Central memory CD4-positive, alpha-beta T cell (primary cell): ENCODE data around the gene C9orf152.
"Not testable (repeated sequence)": the region's sequence is repeated elsewhere in the genome, so short reads cannot be mapped to it uniquely, and the experiment has no call there.

Experiments
- DNase-seq: peaks from one replicate; pipeline ENCODE4 v3.0.0; 2022

C9orf152 gene

DNA sequence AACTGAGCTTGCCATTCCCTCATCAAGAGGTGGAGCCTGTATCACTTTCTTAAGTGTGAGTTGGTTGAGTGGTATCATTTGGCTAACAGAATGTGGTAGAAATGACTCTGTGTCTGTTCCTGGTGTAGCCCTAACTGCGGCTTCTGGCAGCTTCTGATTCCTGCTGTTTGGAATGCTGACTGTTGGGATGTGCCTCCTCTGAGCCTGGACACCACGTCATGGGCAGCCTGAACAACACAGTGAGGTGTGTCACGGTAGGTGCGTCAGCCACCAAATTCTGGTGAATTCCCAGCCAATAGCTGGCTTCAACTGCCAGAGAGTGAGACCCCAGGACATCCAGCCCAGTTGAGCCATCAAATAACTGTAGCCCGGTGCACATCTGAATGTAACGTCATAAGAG lies 6.1 kb upstream of the C9orf152 start:
- no peak for DNase-seq

DNA sequence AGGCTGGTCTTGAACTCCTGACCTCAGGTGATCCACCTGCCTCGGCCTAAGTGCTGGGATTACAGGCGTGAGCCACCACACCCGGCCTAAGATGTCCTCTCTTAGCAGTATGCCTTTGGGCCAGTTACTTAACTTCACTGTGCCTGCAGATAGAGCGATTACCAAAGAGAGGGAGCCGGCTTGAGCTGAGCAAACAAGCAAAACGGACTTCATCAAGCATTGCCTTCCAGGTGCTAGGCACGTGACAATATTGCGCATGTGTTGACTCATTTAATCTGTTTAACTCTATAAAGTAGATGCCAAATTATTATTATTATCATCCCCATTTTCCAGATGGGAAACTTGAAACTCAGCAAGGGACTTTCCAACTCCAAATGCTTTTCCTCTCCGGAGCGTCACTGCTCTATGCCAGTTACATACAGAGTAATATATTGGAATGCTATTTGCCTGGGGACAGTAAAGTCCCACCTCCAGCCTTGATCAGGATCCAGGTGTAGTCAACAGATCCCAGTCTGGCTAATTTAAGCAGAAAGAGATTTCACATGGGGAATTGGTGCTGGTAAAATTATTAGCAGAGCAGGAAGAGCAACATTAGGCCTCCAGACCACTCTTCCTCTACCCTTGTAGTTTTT lies 5.6 kb upstream of the C9orf152 start:
- no peak for DNase-seq

DNA sequence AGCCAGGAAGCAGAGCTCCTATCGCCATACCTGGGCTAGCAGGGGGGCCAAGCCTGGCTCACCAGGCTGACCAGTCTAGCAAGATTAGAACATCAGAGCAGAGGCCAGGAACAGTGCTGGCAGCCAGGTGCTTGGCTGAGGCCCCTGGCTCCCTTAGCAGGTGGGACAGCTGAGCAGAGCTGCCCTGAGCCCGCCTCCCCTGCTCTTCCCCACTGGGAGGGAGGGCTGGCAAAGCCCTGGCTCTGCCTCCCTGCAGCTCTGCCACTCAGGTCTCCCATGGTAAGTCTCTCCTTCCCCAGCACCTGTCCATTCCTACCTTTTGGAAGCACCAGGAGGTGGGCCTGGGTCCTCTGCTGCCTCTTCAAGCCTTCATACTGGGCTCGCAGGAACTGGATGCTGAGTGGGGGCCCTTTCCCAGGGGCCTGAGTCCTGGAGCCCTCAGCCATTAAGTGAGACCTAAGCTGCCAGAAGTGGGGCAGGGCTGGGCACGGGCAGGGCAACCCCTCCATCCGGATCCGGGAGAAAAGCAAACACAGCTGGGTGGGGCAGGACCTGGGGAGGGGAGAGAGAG lies 803 bp downstream of the C9orf152 start:
- no peak for DNase-seq

DNA sequence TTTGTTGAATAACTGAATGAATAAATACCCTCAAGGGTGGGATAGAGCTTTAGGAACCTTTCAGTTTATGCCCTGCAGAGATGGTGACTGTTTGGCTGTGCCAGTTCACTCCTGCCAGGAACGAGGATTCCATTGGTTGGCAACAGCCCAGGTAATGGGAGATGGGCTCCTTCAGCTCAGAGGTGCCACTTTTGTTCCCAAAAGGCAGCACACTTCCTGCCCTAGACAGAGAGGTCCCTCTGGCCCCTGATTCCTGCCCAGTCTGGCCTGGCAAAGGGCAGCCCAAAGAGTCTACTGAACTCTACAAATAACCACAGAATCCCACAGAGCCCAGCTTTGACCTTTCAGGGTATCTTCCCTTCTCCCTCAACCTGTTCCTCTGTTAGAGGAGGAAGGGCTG lies 1.6 kb downstream of the C9orf152 start:
- DNase-seq = no peak

DNA sequence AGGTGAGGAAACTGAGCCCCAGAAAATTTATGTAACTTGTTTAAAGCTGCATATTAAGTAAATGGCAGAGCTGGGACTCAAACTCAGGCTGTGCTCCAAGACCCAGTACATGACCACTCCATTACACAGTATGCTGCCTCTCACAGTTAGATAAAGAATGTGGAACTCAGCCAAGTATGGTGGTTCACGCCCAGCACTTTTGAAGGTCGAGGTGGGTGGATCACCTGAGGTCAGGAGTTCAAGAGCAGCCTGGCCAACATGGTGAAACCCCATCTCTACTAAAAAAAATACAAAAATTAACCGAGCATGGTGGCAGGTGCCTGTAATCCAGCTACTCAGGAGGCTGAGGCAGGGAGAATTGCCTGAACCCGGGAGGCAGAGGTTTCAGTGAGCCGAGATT lies 2.3 kb downstream of the C9orf152 start:
- not testable (repeated sequence) for DNase-seq

DNA sequence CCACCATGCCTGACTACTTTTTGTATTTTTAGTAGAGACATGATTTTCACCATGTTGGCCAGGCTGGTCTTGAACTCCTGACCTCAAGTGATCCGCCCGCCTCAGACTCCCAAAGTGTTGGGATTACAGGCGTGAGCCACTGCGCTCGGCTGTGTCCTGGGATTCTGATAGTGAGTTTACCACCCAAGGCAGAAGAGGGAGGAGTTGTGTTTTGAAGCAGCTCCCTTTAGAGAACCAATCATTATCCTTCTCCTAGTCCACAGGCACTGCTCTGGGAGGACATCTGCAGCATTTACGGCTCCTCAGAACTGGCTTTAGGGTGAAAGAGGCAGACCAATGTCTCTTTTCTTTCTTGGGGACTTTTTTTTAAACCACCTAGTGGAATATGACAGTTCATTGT lies 5.7 kb downstream of the C9orf152 start:
- no peak for DNase-seq

DNA sequence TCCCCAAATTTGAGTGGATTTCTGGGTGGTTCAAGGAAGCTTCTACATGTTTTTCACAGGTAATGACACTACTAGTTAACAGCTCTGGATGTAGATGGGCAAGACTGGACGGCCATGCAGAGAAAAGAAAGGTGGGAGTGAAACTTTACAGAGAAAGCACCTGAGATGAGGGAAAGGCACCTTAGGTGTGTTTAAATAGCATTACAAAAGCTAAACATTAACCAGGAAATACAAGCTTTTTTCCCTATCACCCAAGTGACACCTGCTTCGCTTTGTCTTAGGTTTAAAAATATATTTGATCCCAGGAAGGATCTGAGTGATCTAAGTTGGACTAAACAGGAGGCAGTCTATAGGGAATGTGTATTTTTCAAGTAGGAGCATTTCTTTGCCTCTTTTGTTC lies 8.3 kb downstream of the C9orf152 start:
- no peak for DNase-seq

DNA sequence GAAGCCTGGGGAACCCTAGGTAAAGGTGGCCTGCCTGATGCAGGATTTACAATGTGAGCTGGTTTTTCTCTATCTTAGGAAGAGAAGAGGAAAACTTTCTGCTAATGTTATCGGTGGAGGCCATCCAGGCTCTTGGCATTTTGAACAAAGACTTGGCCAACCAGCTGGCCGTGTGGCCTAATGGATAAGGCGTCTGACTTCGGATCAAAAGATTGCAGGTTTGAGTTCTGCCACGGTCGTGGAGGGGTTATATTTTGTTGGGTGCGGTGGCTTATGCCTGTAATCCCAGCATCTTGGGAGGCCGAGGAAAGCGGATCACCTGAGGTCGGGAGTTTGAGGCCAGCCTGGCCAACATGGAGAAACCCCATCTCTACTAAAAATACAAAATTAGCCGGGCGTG lies 9.6 kb downstream of the C9orf152 start:
- DNase-seq = no peak

DNA sequence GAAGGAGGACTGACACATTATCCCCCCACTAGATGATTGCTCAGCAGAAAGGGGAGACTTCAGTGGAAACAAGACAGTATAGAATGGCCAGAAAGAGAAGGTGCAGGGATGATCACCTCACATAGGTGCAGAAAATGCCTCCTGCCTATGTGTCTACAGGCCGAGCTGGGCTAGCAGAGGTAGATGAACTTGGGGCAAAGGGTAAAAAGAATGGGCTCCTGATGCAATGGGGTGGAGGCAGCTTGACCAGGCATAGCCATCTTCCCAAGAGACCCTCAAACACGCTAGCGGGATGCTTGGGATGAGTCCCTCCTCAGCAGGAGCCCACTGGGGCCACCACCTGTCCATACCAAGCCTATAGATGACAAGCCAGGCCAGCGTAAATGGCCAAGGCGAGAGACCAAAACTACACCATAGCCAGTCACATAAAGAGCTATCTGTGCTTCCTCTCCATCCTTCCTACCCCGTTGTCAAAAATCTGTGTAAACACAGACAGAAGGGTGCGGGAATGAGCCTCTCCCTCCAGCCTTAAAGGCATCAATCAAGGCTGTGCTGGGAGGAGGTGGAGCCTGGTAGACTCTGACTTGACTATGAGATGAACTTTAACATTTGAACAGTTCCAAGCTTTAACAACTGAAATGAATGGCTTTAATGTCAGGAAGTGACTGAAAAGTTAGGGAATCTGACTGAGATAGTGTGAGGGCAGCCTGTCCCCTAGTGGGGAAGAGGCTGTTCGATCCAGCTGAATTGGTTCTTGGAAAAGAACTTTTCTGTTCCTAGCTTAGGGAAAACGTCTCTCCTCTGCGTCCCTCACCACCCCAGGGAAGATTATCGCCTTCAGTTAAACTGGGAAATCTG lies 10.4 kb downstream of the C9orf152 start:
- DNase-seq = no peak

DNA sequence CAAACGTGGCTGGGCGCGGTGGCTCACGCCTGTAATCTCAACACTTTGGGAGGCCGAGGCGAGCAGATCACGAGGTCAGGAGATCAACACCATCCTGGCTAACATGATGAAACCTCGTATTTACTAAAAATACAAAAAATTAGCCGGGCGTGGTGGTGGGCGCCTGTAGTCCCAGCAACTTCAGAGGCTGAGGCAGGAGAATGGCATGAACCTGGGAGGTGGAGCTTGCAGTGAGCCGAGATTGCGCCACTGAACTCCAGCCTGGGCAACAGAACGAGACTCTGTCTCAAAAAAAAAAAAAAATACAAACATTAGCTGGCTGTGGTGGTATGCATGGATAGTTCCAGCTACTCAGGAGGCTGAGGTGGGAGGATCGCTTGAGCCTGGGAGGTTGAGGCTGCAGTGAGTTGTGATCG lies 11.9 kb downstream of the C9orf152 start:
- not testable (repeated sequence) for DNase-seq

DNA sequence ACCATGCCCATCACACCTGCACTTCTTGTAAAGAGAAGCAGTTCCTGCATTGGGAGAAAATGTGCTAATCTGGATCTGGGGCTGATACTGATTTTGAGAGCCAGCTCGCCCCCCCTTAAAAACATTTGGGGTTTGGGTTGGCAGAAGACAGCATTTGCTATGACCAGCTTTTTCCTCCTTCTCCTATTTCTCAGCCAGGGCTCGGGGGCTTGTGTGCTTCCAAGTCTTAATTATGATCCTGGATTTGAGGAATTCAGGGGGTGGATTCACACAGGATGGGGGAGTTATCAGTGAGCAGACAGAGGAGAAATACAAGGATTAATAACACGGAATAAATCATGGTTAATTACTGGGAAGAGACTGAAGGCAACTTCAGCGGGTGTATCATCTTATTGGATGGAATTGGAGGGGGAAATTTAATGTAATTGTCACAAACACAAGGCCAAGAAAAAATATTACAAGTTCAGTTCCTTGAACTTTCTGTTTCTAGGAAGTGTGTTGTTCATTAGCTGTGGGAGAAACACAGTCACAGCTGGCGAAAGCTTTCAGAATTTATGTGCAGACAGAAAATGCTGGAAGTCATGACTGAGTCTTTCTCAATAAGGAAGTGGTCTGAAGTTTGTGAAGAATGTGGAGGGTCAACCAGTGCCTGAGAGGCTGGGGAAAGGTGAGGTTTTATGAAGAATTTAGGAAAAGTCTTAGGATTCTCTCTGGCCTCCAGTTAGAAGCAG lies 15.3 kb downstream of the C9orf152 start:
- no peak for DNase-seq

DNA sequence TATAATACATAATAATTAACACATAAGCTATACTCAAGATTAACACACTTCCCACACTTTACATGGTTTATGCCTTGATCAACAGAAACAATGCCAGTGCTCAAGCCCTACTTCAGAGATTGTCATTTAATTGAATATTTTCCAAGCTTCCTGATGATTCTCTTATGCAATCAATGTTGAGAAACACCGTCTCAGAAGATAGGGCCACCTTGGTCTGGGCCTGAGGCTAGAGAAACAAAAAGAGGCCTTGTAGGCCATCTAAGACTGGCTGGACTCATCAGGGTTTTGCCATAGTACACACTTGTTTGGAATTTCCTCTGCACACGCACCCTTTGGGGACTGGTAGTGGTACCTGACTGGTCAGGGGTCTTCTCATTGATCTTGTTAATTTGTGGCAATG lies 16.3 kb downstream of the C9orf152 start:
- no peak for DNase-seq

DNA sequence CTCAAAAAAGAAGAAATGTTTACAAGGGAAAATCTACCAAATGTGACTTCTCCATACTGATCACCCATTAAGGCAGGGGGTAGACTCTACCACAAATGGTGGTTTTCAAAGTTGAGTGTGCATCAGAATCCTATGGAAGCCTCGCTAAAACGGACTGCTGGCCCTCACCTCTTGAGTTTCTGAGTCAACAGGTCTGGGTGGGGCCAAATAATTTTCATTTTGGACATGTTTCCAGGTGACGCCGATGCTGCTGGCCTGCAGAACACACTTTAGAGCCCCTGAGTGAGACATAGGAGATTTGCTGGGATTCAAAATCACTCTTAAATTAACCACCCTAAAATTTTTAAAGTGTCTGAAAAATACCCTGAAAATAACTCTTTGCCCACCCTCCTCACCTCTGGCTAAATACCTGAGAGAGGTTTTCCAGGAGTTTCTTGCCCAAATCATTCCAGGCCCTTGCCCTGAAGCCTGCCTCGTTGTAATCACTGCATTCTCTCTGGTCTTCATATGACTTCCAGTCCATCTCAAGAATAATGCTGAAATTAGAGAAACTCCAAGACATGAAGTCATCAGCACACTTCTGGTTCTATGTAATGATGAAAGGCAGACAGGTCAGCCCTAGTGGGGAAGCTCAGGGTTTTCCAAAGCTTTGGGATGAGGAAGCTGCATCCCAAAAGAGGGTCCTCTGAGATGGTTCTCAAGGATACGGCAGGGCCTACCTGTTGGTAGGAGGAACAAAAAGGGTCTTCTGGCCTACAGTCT lies 18.2 kb downstream of the C9orf152 start:
- DNase-seq = no peak

DNA sequence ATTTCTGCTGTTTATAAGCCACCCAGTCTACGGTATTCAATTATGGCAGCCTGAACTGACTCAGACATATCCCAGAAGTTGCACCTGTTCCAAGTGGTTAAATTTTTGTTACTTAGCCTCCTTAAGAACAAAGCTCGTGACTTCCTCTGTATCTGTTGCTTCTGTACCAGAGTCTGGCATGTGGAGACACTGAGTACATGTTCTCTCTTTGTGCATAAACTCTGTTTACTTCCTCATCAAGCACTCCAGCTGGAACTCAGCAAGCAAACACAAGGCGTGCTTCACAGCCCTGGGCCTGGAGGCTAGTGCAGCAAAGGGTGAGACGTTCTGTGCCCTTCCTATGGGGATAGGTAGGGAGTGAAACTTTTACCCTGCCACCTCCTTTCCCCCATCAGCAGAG lies 19.0 kb downstream of the C9orf152 start:
- no peak for DNase-seq

DNA sequence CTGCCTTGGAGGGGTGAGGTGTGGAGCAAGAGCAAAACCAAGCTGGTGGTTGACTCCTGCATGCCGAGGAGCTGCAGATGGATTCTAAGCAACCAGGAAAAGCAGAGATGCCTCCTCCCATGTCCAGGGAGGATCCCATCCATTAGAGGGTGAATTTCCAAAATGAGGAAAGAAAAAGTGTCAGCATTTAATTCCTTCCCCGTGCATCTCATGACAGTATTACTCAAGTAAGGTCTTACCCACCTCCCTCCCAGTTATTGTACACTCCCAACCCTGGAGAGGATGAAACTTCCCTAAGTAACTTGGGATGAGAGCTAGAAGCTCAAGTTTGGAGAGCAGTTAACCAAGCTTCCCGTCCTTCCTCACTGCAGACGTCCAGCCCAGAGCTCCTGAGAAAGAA lies 19.9 kb downstream of the C9orf152 start:
- no peak for DNase-seq

DNA sequence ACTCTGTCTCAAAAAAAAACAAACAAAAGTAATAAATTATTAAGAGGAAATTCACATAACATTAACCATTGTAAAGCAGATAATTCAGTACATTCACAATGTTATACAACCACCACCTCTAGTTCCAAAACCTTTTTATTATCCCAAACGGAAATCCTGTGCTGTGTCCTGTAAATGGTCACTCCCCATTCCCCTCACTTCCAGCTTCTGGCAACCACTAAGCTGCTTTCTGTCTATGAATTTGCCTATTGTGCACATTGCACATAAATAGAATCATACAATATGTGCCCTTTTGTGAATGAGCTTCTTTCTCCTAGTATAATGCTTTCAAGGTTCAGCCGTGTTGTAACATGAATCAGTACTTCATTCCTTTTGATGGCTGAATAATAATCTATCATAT lies 20.8 kb downstream of the C9orf152 start:
- DNase-seq = no peak

DNA sequence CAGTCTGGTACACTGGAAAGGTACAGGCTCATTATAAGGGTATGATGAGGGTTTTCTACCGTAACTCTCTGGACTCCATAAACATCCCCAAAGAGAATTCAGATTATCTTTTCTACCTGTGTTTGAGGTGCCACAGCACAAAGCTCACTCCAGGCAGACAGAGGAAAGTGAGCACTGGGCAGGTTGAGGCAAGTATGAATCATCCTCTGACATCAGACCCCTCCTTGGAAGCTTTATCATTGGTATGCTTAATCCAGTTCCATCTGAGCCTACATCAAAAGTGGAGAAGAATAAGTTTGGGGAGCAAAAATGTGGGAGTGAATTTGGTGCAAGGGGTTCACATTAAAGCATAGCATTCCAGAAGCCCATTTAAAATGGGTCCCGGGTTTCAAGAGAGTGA lies 21.7 kb downstream of the C9orf152 start:
- no peak for DNase-seq

DNA sequence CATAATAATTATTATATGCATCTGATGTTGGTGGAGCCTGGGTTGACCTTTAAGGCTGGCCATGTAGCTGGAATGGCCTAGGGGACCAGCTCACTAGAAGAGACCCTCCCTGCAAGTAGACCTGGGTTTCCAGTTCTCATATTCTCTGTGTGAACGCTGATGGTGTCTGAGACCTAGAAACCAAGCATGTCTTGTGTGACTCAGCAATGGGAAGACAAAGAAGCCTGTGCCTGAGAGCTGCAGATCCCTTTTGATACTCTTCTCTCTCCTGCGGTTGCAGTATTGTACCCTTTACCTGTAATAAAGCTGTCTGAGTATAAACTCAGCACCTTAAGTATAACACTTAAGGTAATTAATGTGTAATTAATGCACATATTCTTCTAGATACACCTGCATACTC lies 22.2 kb downstream of the C9orf152 start:
- DNase-seq = no peak

DNA sequence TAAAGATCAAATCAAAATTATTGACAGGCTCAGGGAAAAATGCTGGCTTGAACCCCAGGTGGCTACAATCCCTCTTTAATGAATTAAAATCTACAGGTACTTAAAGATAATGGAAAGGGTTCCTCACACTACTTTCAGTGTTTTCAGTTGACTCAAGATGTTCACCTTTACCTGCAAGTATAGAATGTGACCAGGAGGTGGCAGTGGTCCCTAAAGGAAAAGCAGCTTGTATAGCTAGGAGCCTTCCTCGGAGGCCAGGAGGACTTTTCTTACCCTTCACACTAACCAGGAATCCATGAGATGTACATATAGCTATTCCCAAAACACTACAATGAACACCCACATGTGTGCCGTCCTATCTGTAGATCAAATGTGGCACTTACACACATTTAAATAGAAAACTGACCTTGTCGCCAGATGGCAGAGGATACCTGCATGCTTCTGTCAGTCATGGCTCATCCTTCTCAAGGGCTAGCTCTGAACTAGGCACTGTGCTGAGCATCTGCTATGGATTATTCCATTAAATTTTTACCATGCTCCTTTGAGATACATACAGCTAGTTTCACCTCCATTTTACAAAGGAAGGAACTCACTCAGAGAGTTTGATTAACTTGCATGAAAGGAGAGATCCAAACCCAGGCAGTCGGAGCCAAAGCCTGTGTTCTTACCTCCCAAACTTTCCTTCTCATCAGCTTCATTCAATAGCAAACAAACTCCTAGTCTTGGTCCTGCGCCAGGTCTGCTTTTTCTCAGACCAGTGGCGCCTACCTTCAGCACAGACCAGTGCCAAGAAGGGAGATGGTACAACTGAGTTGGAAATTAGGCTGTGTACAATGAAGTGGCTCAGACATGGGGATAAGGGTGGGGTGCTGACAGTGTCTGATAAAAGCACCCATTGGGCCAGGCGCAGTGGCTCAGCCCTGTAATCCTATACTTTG lies 24.5 kb downstream of the C9orf152 start:
- peak; percentile 28 for DNase-seq

DNA sequence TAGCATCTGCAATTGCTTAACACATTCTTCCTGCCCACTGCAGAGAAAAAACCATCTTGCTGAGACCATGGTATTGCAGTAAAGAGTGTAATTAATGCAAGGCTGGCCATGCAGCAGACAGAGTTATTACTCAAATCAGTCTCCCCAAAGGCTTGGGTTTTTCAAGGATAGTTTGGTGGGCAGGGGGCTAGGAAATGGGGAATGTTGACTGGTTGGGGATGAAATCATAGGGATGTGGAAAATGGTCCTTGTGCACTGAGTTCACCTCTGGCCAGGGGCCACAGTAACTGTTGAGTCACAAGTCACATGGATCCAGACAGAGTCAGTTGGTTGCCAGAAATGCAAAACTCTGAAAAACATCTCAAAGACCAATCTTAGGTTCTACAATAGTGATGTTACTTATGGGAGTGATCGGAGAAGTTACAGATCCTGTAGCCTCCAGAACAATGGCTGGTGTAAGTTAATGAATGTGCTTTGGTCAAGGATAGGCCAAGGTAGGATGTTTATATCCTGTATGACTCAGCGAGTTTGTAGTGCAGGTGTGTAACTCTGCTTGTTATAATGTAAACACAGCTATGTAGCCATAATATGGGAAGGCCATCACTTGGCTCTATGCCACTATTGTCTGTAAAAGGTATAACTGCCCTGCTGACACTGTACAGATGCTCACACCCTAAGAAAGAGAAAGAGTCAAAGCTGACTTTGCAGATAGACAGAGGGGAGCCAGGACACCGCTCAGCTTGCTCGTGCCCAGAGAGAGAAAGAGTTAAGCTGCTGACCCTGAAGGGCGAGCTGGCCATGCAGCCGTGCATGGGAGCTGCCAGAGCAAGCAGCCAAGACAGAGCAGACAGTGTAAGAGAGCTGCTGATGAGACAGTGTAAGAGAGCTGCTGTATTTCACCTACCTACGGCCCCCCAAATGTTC lies 27.2 kb downstream of the C9orf152 start:
- DNase-seq = no peak
